Ishikawa (cell line): ENCODE measurements around the gene CTNNBL1.

Experiments used
- CEBPB ChIP-seq: IDR thresholded peaks from 2 replicates; pipeline ENCODE4 v1.6.1; 2012
- CREB1 ChIP-seq: IDR thresholded peaks from 2 replicates; pipeline ENCODE4 v1.6.1; 2012; ENCODE audit warnings: low read depth
- EGR1 ChIP-seq: IDR thresholded peaks from 2 replicates; pipeline ENCODE4 v1.6.1; 2012
- EP300 ChIP-seq: IDR thresholded peaks from 2 replicates; pipeline ENCODE4 v1.6.1; 2012; ENCODE audit warnings: borderline replicate concordance
- FOXM1 ChIP-seq: IDR thresholded peaks from 2 replicates; pipeline ENCODE4 v1.6.1; 2012; ENCODE audit warnings: low read depth, borderline replicate concordance
- MAX ChIP-seq: IDR thresholded peaks from 2 replicates; pipeline ENCODE4 v1.6.1; 2012
- NFIC ChIP-seq: IDR thresholded peaks from 2 replicates; pipeline ENCODE4 v1.6.1; 2012
- RAD21 ChIP-seq: IDR thresholded peaks from 2 replicates; pipeline ENCODE4 v1.6.1; 2012; ENCODE audit warnings: low read depth
- REST ChIP-seq: IDR thresholded peaks from 2 replicates; pipeline ENCODE4 v1.6.1; 2012; ENCODE audit warnings: low read depth, mild to moderate bottlenecking
- TAF1 ChIP-seq: IDR thresholded peaks from 2 replicates; pipeline ENCODE4 v1.6.1; 2012; ENCODE audit warnings: low read depth, mild to moderate bottlenecking
- TCF12 ChIP-seq: IDR thresholded peaks from 2 replicates; pipeline ENCODE4 v1.6.1; 2012; ENCODE audit warnings: low read depth
- TEAD4 ChIP-seq: IDR thresholded peaks from 2 replicates; pipeline ENCODE4 v1.6.1; 2012
- USF1 ChIP-seq: IDR thresholded peaks from 2 replicates; pipeline ENCODE4 v1.6.1; 2012
- YY1 ChIP-seq: IDR thresholded peaks from 2 replicates; pipeline ENCODE4 v1.6.1; 2012; ENCODE audit warnings: low read depth
- ZBTB7A ChIP-seq: IDR thresholded peaks from 2 replicates; pipeline ENCODE4 v1.6.1; 2012; ENCODE audit warnings: low read depth

The CTNNBL1 gene

GRCh38 chr20:37853823-37854375 is 160.1 kb downstream of the CTNNBL1 start:
- TF ChIP-seq RAD21: no peak
- TF ChIP-seq TAF1: no peak
- TF ChIP-seq FOXM1: no peak
- no peak for TF ChIP-seq REST
- no peak for TF ChIP-seq CREB1
- no peak for TF ChIP-seq NFIC
- no peak for TF ChIP-seq EGR1
- TF ChIP-seq MAX: no peak
- no peak for TF ChIP-seq YY1
- TF ChIP-seq TEAD4: no peak
- TF ChIP-seq TCF12: no peak
- no peak for TF ChIP-seq CEBPB
- no peak for TF ChIP-seq ZBTB7A

- TF ChIP-seq REST (no peak), CEBPB (no peak), TEAD4 (no peak), ZBTB7A (no peak), CREB1 (no peak), MAX (no peak), TCF12 (no peak)
Measured at GRCh38 chr20:37856932-37857660, 163.3 kb downstream of the CTNNBL1 start.

GRCh38 chr20:37859406-37860171 is 165.8 kb downstream of the CTNNBL1 start:
- TF ChIP-seq YY1 (no peak), CREB1 (no peak), REST (no peak), USF1 (no peak), MAX (no peak), ZBTB7A (no peak), EP300 (no peak), FOXM1 (no peak), CEBPB (no peak), EGR1 (no peak), TEAD4 (no peak), TCF12 (no peak), NFIC (no peak)

- TF ChIP-seq EGR1 (no peak), TCF12 (no peak)
Measured at GRCh38 chr20:37863289-37863688, 169.5 kb downstream of the CTNNBL1 start.
